Glutamatergic neuron (in vitro differentiated cells): ENCODE measurements around the gene CELF2. TPM values are rescaled to one million over a fixed set of nuclear protein-coding genes. Genes with fewer than 3 reads are reported as not detected.

Source experiments
- DNase-seq: peaks from one replicate; pipeline ENCODE4 v3.0.0; 2022
- H3K27ac Mint-ChIP-seq: one replicate; pipeline ENCODE4 v1.8.0; 2020; ENCODE audit warnings: mild to moderate bottlenecking, mixed read lengths, inconsistent platforms; ENCODE audit not compliant: unreplicated experiment
- H3K27me3 Mint-ChIP-seq: one replicate; pipeline ENCODE4 v1.8.0; 2020; ENCODE audit warnings: mild to moderate bottlenecking, moderate library complexity, mixed read lengths, inconsistent platforms; ENCODE audit not compliant: unreplicated experiment
- H3K36me3 Mint-ChIP-seq: one replicate; pipeline ENCODE4 v1.8.0; 2020; ENCODE audit warnings: mild to moderate bottlenecking, mixed read lengths, inconsistent platforms; ENCODE audit not compliant: unreplicated experiment
- H3K4me1 Mint-ChIP-seq: one replicate; pipeline ENCODE4 v1.8.0; 2020; ENCODE audit warnings: mild to moderate bottlenecking, low read depth, mixed read lengths, inconsistent platforms; ENCODE audit not compliant: unreplicated experiment
- H3K4me3 Mint-ChIP-seq: one replicate; pipeline ENCODE4 v1.8.0; 2020; ENCODE audit warnings: mild to moderate bottlenecking, mixed read lengths, inconsistent platforms; ENCODE audit not compliant: unreplicated experiment
- H3K9me3 Mint-ChIP-seq: one replicate; pipeline ENCODE4 v1.8.0; 2020; ENCODE audit warnings: mild to moderate bottlenecking, moderate library complexity, mixed read lengths, inconsistent platforms; ENCODE audit not compliant: unreplicated experiment
- total RNA-seq: library from RNA; stranded (reverse); fragmentation: NEBNext Ultra II Directional; extraction: Animal tissue kit (Norgen Biotek cat#: 25700); gene quantifications from one replicate; pipeline ENCODE4 v1.2.1, GENCODE V29; 2021; ENCODE audit not compliant: unreplicated experiment
- TF ChIP-seq, protein P1 (sequence below): fragments of 200-600 bp; sonication (generic); IDR thresholded peaks from one replicate; pipeline ENCODE4 v1.5.0; 2021; ENCODE audit not compliant: partially characterized antibody, unreplicated experiment

CELF2 gene
- total RNA-seq, 1 donor from 2014 or later, result 47.4 TPM

DNA sequence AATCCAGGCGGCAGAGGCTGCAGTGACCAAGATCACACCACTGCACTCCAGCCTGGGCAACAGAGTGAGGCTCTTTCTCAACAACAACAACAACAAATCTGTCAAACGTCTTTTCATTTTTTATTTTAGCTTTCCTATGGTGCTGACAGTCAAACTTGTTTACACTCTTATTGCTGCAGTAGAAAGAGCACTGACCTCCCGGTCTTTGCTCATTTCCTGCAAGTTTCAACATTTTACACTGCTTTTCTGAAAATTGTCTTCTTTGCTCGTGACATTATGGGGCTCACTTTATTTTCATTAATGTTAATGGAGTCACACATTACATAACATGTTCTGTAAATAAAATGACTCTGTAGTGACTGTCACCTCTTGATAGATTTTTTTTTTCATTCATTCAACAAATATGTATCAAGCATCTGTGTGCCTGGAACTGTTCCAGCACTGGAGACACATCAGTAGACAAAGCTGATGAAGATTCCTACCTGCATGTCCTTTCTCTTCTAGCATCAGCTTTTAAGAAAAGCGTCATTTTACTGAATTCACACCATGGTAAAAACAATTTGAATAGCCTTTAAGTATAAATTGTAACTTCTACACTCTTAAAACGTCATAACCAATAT is 277.3 kb downstream of the CELF2 start:
- Mint-ChIP-seq H3K9me3 (no peaks in the 10 kb centered on the region), H3K4me3 (no peak overlapping the region), H3K4me1 (peaks cover 21% of the 10 kb centered on the region), H3K27ac (no peak overlapping the region), H3K27me3 (peaks cover 4% of the 10 kb centered on the region), H3K36me3 (no peaks in the 10 kb centered on the region)
- TF ChIP-seq, protein P1, sequence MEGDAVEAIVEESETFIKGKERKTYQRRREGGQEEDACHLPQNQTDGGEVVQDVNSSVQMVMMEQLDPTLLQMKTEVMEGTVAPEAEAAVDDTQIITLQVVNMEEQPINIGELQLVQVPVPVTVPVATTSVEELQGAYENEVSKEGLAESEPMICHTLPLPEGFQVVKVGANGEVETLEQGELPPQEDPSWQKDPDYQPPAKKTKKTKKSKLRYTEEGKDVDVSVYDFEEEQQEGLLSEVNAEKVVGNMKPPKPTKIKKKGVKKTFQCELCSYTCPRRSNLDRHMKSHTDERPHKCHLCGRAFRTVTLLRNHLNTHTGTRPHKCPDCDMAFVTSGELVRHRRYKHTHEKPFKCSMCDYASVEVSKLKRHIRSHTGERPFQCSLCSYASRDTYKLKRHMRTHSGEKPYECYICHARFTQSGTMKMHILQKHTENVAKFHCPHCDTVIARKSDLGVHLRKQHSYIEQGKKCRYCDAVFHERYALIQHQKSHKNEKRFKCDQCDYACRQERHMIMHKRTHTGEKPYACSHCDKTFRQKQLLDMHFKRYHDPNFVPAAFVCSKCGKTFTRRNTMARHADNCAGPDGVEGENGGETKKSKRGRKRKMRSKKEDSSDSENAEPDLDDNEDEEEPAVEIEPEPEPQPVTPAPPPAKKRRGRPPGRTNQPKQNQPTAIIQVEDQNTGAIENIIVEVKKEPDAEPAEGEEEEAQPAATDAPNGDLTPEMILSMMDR, result no peak
- DNase-seq, result no peak

DNA sequence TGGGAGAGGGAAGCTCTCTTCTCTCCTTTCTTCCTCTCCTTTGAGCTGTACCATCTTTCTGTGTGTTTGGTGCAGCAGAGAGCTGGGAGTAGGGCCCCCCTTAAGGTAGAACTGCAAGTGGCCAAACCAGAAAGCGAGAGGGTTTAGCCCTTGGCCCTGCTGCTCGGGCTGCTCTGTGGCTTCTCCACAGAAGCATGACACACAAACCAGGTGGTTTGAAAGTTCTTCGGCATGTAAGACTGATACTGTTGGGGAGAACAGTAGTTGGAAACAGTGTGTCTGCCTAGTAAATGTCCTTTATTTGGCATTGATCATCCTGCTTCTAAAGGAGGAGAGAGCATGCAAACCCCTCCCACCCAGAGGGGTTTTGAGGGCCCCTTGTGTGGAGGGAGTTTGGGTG is 277.8 kb downstream of the CELF2 start:
- Mint-ChIP-seq H3K27me3 (peaks cover 4% of the 10 kb centered on the region), H3K4me1 (peaks cover 22% of the 10 kb centered on the region)

DNA sequence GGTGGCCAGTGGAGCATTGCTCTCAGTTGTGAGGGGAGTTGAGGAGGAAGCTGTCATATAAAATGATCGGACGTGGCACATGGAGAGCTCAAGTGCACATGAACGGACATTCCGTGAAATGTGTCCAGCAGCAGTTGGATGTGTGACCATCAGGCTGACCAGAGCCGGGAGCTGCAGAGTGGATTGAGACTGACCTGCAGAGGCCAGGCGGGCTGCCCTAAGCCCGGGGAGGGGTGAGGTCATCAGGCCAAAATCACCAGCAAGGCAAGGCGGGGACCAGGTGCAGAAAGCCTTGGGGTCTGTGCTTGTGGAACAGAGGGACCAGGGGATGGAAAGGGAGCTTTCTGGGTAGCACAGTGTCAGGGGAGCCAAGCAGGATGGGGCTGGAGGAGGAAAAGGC is 279.5 kb downstream of the CELF2 start:
- Mint-ChIP-seq H3K36me3 (no peaks in the 10 kb centered on the region), H3K27ac (no peak overlapping the region), H3K4me3 (no peak overlapping the region), H3K27me3 (peaks cover 4% of the 10 kb centered on the region), H3K4me1 (peaks cover 29% of the 10 kb centered on the region), H3K9me3 (no peaks in the 10 kb centered on the region)
- no peak for DNase-seq
- TF ChIP-seq, protein P1, result no peak

More for the DNA sequence above, 277.8 kb downstream of the CELF2 start:
- DNase-seq, result no peak
- Mint-ChIP-seq H3K27ac (no peak overlapping the region), H3K9me3 (no peaks in the 10 kb centered on the region), H3K4me3 (no peak overlapping the region), H3K36me3 (no peaks in the 10 kb centered on the region)
- TF ChIP-seq, protein P1, result no peak

DNA sequence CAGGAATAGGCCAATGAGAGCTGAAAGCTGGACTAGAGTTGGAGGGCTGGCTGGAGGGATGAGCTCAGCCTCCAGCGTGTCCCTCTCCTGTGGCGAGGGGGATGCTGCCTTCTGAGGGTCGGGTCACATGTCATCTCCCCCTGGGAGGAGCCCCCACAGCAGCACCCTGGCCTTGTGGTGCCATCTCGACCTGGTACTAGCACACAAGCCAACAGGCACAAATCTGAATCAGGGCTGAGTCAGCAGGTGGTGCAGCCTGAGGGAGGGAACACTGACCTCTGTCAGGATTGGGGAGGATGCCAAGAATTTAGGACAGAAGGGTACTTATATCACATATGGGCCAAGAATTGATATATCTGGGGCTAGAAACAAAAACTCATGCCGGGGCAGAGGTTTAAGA is 280.4 kb downstream of the CELF2 start:
- DNase-seq, result no peak
- Mint-ChIP-seq H3K36me3 (no peaks in the 10 kb centered on the region), H3K27ac (no peak overlapping the region), H3K4me3 (no peak overlapping the region), H3K4me1 (peaks cover 39% of the 10 kb centered on the region), H3K9me3 (peaks cover 4% of the 10 kb centered on the region), H3K27me3 (peaks cover 6% of the 10 kb centered on the region)
- TF ChIP-seq, protein P1, result no peak

DNA sequence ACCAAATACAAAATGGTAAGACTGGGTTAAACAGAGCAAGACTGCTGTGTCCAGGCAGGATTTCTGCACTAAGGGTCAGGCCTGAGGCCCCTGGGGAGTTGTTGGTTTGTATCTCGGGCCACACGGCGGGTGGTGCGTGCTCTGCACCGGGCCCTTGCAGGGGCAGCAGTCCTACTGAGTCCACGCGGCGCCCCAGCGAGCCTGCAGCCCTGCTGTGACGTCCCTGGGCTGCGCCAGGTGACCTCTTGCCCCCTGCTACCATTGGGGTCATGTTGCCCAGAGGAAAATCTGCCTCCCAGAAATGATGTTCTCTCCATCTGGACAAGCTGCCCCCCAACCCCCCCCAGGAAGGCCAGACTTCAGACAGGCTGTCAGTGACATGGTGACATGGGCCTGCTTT is 281.5 kb downstream of the CELF2 start:
- H3K27ac Mint-ChIP-seq, result no peak overlapping the region

More for the DNA sequence above, 281.5 kb downstream of the CELF2 start:
- DNase-seq, result no peak
- peaks cover 4% of the 10 kb centered on the region for H3K9me3 Mint-ChIP-seq
- no peaks in the 10 kb centered on the region for H3K36me3 Mint-ChIP-seq
- H3K4me3 Mint-ChIP-seq, result no peak overlapping the region
- H3K4me1 Mint-ChIP-seq, result peaks cover 46% of the 10 kb centered on the region
- H3K27me3 Mint-ChIP-seq, result peaks cover 6% of the 10 kb centered on the region
- TF ChIP-seq, protein P1, result no peak
